NT2/D1 (cell line): ENCODE results near the gene PDE11A.

ENCODE experiments used
- YY1 ChIP-seq: IDR thresholded peaks from 2 replicates; pipeline ENCODE4 v1.6.1; 2011; ENCODE audit not compliant: insufficient read length, insufficient read depth
- ZNF274 ChIP-seq: IDR thresholded peaks from 2 replicates; pipeline ENCODE4 v1.6.1; 2011; ENCODE audit warnings: mild to moderate bottlenecking, low read depth, low read length

- TF ChIP-seq ZNF274, result no peak
- TF ChIP-seq YY1, result no peak
These were observed 497.2 kb downstream of the PDE11A start for GRCh38 chr2:177575358-177575757.
